ENCODE measurements around the gene MUC21. TPM values are rescaled to one million over a fixed set of nuclear protein-coding genes. Genes with fewer than 3 reads are reported as not detected.

MUC21 gene
- not detected in 2 replicates for total RNA-seq

DNA sequence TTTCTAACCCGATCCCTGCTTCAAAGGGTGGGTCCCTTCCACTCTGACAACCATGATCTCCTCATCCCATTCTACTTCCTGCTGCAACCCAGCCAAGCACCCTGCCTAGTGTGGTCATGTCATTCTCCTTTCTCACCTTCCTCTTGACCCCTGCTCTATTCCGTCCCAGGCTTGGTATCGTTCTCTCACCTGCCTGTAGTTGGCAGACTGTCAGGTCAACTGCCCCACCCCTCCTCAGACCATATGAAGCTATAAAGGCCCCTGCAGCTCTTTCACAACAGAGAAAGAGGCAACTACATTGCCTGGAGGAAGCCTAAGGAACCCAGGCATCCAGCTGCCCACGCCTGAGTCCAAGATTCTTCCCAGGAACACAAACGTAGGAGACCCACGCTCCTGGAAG is at the start of gene MUC21:
TSS of gene MUC21 (plus strand) at position 280 of the 400 bp plus-strand sequence. CDS start 241 bp downstream, outside the sequence.
- DNase-seq (ENCODE audit: extremely low read depth, low read depth, low spot score) = no peak

DNA sequence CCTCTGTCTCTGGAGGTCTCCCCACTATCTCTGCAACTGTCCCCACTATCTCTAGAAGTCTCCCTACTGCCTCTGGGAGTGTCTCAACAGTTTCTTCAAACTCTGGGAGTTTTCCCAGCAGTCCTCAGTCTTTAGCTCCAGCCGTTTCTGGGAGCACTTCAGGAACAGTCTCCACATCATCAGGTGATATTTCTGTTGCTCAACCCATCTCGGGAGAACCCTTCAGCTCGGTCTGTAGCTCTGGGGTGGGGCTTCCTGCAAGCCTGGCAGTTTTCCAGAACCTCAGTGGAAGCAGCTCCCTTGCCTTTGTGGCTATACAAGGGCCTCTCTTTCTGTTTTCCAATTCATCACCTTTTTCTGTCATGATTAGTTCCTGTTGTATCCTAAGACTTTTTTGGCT is 48.5 kb upstream of the MUC21 start:
- no peak for DNase-seq (ENCODE audit: extremely low read depth, low read depth, low spot score)

DNA sequence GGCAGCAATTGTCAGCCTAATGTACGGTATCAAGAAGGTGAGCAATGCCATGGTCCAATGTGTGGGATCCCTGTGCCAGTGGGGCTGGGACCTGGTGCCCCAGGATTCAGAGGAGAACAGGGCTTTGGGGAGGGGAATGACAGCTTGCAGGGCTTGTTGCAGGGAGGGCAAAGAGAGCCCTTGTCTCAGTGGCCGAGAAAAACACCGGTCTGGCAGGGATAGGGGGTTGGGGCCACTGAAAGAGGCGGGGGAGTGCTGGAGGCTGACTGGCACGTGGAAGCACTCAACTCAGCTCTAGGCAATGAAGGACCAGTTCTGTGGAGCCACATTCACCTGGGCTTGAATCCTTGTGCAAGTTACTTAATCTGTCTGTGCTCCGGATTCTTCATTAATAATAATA is 46.3 kb upstream of the MUC21 start:
- no peak for DNase-seq (ENCODE audit: extremely low read depth, low read depth, low spot score)

DNA sequence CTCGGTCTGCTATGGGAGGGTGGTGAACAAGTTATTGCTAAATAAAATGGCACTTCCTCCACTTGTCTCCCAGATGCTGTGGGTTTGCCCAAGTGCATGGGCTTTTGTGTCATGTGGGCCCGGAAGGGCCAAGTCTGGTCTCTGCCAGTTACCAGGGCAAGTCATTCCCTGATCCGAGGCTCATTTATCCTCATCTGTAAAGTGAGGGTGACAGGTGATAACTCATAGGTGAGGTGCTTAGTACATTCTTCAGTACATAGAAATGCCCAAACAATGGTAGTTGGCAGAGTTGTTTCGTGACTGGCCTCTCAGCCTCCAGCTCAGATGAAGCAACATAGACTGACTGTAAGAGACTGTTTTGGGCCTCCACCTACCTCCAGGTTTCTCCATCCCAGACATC is 44.8 kb upstream of the MUC21 start:
- no peak for DNase-seq (ENCODE audit: extremely low read depth, low read depth, low spot score)

DNA sequence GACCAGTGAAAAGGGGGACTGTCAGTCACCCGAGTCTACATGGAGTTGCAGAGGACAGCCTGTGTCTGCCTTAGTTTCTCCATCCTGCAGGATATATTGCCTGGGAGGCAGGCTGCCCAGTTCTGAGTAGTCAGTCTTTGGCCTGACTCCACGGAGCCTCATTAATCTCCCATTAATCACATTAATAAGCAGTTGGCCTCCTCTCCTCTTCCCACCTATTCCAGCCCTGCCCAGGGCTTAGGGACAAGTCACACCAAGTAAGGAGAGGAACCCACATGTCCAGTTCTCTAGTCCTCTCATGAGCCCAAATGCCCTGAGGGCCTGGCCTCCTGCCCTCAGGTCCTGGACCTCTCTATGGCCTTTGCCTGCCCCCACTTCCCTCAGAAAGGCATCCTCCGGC is 44.0 kb upstream of the MUC21 start:
- no peak for DNase-seq (ENCODE audit: extremely low read depth, low read depth, low spot score)

DNA sequence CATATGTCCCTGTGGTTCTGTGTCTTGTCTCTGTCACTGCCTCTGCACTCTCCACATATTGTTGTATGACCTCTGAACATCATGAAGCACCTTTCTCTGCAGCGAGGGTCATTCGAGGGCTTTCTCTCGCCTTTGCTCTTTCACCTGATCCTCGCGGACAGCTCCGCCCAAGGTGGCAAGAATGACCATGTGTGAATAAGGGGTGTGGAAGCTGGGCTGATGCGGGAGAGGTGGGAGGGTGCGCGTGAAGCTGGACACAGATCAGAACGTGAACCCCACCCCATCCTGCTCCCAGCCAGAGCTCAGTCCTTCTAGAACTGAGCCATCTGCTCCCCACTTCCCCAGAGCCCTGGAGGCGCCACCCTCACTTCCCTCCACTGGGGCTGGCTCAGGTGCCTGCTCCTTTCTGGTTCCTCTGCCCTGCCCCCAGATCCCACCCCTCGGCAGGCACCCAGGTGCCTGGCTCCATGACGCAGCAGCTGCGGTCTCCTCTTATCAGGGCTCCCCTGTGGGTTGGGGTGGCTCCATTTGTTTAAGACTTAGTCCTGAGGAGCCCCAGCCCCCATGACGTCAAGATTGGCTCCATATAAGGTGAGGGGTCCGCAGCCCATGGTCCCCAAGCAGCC is 43.0 kb upstream of the MUC21 start, which contains the start of gene MUCL3:
TSS of gene MUCL3 (plus strand) at position 613 of the 626 bp plus-strand sequence. CDS start 27 bp downstream, outside the sequence.
- DNase-seq (ENCODE audit: extremely low read depth, low read depth, low spot score) = no peak

DNA sequence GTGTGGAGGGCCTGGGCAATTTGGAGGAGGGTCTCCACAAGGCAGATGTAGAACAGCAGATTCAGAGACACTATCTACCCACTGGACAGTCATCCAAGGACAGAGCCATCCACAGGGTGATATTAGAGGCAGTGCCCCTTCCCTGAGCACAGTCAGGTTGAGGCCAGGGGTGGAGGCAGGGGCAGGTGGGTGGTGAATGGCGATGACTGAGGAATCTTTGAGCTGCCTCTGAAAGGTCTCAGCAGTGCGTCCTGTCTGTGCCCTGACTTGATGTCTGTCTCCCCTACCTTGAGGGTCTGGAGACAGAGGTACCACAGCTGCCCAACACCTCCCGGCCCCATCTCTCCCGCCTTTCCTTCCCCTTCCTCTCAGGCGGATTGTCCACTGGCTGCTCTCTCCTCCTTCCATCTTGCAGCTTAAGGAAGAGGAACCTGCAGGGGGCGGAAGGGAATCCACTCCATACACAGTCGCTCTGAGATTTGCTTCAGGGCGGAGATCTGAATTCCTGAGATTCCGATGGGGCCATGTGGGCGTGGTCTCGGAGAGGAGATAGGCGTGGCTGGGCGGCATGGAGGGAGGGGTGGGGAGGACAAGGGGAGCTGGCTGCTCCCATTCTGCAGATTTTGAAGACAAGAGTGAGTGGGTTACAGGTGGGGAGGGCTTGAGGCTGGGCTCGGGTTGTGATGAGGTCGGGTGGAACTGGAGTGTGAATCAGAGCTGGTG is 41.0 kb upstream of the MUC21 start:
- peak; percentile 34 for DNase-seq (ENCODE audit: extremely low read depth, low read depth, low spot score)

DNA sequence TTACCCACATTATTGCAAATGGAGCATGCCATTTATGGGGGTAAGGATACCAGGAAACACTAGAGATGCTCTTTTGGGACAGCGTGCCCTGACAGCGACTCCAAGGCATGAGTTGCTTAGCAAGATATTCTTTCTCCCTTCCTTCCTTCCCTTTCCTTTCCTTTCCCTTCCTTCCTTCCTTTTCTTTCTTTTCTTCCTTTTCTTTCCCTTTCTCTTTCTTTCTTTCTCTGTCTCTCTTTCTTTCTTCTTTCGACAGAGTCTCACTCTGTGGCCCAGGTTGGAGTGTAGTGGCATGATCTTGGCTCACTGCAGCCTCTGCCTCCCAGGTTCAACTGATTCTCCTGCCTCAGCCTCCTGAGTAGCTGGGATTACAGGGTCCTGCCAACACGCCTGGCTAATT is 39.5 kb upstream of the MUC21 start:
- DNase-seq (ENCODE audit: extremely low read depth, low read depth, low spot score) = no peak

DNA sequence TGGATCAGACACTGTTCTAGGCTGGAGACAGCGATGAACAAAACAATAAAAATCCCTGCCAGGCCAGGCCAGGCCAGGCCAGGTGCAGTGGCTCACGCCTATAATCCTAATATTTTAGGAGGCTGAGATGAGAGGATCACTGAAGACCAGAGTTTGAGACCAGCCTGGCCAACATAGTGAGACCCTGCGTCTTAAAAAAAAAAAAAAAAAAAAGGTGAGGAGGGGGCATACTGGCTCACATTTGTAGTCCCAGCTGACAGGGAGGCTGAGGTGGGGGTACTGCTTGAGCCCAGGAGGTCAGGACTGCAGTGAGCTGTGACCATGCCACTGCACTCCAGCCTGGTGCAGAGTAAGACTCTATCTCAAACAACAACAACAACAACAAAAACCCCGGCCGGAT is 38.2 kb upstream of the MUC21 start:
- no peak for DNase-seq (ENCODE audit: extremely low read depth, low read depth, low spot score)

DNA sequence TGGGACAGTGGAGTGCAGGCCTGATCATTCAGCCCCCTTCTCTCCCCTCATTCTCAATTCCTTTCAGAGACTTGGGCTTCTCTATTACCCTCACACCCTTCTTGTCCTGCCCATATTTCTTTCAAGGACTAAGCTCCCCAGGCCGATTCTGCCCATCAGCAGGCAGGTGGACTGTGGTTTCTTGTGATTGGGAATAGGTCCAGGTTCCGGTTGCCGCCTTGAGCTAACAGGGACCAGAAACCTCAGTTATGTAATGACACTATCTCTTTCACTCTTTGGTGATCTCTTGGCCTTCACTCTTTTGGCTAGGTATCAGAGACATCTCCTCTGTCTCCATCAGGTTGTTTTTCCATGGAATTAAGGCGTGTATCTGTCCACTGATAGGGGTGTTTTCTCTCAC is 36.3 kb upstream of the MUC21 start:
- DNase-seq (ENCODE audit: extremely low read depth, low read depth, low spot score) = no peak

DNA sequence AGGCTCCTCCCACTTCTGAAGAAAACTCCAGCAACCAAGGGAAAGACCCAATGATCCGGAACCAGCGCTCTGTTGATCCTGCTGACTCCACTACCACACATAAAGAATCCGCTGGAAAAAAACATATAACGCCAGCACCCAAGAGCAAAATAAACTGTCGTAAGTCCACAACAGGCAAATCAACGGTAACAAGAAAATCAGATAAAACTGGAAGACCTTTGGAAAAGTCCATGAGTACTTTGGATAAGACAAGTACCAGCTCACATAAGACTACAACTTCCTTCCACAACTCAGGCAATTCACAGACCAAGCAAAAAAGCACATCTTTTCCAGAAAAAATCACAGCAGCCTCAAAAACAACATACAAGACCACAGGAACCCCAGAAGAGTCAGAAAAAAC is 34.7 kb upstream of the MUC21 start:
- no peak for DNase-seq (ENCODE audit: extremely low read depth, low read depth, low spot score)

DNA sequence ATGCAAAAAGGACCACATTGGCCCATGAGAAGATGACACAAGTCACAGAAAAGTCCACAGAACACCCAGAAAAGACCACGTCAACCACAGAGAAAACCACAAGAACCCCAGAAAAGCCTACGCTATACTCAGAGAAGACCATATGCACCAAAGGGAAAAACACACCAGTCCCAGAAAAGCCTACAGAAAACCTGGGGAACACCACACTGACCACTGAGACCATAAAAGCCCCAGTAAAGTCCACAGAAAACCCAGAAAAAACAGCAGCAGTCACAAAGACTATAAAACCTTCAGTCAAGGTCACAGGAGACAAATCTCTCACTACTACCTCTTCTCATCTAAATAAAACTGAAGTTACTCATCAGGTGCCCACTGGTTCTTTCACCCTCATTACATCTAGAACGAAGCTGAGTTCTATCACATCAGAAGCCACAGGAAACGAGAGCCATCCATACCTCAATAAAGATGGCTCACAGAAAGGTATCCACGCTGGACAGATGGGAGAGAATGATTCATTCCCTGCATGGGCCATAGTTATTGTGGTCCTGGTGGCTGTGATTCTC is 31.5 kb upstream of the MUC21 start:
- DNase-seq (ENCODE audit: extremely low read depth, low read depth, low spot score) = no peak

DNA sequence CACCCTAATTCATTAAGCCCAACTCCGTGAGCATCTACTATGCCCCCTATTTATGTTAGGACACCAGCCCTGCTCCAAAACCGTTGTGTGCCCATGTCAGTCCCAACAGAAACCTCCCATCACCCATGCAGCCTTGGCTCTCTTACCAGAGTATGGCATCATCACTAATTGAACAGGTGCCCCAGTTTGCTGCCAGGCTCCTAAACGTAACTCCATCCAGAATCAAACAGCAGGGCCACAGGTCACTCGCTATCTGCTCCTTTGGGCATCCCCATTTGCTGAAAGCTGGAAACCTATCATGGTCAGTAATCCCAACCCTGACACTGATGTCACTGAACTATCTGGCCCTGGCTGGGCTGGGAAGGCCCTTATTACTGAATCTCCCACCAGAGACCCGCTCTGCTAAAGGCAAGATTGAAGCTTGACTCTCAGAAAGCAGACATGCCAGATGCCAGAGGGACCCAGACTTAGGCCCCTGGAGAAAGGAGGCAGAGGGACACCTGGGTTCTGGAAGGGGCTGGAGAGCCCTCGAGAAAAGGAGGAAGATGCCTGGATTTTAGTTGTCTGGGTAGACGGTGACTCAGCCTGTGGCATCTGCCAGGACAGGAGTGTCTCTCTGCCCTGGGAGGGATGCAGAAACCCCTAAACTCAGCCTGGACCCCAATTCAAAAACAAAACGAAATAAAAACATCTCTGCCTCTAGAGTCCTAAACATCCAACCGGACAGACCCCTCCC is 28.7 kb upstream of the MUC21 start:
- DNase-seq (ENCODE audit: extremely low read depth, low read depth, low spot score) = no peak

DNA sequence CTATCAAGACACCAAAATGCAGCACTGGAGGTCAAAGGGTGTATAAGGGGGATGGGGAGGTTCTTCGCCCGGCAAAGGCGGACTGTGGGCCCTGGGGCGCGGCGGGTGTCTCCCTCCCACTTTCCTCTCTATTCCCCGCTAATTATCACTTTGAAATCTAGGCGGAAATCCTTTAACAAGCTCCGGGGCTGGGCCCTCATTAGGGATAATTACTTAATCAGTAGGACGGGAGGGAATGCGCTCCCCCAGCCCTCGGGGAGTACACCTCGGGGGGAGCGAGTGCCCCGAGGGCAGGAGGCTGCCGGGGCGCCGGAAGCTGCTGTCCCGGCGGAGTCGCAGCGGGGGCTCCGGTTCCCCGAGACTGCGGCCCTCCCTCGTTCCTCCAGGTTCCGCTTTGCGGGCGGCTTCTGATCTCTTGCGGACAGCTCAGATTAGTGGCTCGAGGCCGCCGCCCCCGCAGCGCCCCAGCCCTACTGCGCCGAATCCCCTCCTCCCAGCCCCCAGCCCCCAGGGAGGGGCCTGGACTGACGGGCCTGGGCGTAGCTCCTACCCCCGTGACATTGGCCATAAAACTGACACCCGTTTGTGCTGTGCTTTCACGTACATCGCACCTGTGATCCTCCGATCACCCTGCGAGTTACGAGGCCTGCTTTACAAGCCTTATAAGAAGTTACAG is 28.0 kb upstream of the MUC21 start:
- no peak for DNase-seq (ENCODE audit: extremely low read depth, low read depth, low spot score)

DNA sequence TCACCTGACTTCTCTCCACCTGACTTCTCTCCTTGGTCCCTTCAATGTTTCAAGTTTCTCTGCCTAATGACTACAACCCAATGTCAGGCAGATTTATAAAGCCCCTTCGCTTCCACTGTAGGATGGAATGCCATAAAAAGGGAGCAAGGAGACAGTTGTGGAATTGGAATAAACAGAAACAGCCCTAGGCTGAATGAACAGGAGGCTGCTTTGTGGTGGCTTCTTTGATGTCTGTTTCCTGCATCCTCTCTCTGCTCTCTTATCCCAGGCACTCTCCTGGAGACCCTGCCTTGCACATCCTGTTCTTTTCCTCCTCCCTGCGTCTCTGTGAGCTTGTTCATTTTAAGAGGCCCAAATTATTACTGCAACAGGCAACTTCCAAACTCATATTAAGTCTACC is 25.8 kb upstream of the MUC21 start:
- no peak for DNase-seq (ENCODE audit: extremely low read depth, low read depth, low spot score)

DNA sequence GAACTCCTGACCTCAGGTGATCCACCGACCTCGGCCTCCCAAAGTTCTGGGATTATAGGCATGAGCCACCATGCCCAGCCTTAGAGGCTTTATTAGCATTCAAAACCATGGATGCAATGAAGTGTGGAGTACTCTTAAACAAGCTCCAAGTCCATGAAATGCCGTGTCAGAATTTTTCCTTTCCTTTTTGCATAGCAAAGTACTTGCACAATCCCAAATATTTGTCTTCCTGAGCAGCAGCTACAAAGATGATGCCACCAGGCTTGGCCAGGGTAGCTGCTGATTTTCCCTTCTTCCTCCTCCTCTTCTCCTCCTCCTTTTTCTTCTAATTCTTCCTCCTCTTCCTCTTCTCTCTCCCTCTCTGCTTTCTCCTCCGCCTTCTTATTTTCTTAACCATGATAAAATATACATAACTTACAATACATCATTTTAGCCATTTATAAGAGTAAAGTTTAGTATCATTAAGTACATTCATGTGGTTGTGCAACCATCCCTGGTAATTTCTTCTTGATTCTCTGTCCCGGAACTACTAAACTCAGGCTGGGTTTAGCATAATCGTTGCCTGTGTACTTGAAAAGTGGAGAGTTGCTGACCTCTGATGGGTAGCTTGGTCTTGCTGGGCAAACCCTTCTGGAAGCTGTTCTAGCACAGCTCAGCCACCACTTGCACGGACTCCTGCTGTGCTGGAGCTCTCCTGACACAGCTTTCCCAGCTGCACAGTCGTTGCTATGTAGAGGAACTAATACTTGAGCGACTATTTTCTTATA is 22.4 kb upstream of the MUC21 start:
- DNase-seq (ENCODE audit: extremely low read depth, low read depth, low spot score) = no peak

DNA sequence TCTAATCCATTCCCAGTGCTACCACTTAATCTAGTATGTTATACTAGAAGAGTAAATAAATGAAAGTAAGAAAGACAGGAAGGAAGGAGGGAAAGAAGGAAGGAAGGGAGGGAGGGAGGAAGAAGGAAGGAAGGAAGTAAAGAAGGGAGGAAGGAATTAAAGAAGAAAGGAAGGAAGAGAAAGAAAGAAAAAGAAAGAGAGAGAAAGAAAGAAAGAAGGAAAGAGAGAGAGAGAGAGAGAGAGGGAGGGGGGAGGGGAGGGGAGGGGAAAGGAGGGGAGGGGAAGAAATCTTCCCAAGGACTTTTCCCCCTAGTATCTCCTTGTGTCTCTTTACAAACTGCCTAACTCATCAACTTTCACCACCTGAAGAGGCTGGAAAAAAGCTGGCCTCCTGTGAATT is 20.8 kb upstream of the MUC21 start:
- no peak for DNase-seq (ENCODE audit: extremely low read depth, low read depth, low spot score)

DNA sequence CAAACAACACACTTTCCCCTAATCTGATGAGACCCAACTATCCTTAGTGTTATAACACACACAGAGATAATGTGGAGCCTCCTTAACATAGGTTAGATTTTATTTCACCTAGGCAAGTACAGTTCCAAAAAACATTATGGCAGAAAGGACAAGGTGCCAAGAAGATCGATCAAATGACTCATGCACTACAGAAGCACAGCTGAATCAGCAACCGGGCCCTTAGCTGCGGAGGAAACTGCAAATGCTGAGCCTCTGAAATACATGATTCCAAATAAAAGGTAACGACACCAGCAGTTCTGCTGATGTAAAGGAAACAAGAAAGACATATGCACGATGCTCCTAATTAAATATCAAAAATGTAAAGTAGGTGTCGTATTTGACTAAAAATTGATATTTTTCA is 19.9 kb upstream of the MUC21 start:
- no peak for DNase-seq (ENCODE audit: extremely low read depth, low read depth, low spot score)

DNA sequence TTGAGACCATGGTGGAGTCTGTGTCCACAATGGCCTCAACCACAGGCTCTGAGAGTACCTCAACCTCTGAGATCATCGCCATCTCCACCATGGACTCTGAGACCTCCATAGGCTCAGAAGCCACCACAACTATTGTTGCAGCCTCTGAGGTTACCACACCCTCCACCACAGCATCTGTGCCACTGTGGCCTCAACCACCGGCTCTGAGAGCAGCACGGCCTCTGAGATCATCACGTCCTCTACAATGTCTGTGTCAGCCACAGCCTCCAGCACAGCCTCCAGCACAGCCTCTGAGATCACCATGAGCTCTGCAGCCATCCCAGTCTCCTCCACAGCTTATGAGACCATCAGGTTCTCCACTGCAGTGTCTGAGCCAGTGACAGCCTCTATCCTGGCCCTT is 19.4 kb upstream of the MUC21 start:
- DNase-seq (ENCODE audit: extremely low read depth, low read depth, low spot score) = no peak

DNA sequence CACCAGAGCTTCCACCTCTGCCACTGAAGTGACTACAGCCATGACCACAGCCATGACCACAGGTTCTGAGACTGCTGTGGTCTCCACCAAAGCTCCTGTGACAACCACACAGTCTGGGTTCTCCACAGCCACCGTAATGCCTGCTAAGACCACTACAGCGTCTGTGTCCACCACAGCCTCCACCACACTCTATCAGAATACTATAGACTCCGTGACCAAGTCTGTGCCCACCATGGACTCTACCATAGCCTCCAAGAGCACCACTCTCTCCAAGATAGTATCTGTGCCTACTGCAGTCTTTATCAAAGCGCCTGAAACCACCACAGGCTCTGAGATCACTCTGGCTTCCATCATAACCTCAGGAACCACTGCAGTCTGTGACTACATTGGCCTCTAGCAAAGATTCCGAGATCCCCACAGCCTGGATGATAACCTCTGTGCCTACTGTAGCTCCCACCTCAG is 18.3 kb upstream of the MUC21 start:
- no peak for DNase-seq (ENCODE audit: extremely low read depth, low read depth, low spot score)
